Urothelium cell line (cell line): Measurements from ENCODE around the gene FLVCR2.

Experiments
- DNase-seq: peaks from one replicate; pipeline ENCODE4 v3.0.0; 2011; ENCODE audit warnings: low spot score, mixed read lengths
- FAIRE-seq: peaks from 2 replicates; lab custom pipeline; 2011; peaks lifted over from hg19 to GRCh38; lab: Jason Lieb, UNC

The FLVCR2 gene

GRCh38 chr14:75578102-75578785 is at the start of gene FLVCR2:
TSS of gene FLVCR2 (plus strand) at chr14:75578620. CDS start at chr14:75578973, 353 bp downstream.
- DNase-seq (peak; percentile 94), FAIRE-seq (peak; percentile 89)

GRCh38 chr14:75531256-75531655 is 47.2 kb upstream of the FLVCR2 start:
- DNase-seq = no peak
- no peak for FAIRE-seq

GRCh38 chr14:75531660-75532317 is 46.6 kb upstream of the FLVCR2 start:
- FAIRE-seq (no peak), DNase-seq (no peak)

GRCh38 chr14:75533791-75534555 is 44.4 kb upstream of the FLVCR2 start:
- no peak for DNase-seq
- no peak for FAIRE-seq

GRCh38 chr14:75535164-75535898 is 43.1 kb upstream of the FLVCR2 start:
- DNase-seq = no peak
- no peak for FAIRE-seq

- FAIRE-seq (no peak), DNase-seq (no peak)
Measured at GRCh38 chr14:75537071-75537470, 41.3 kb upstream of the FLVCR2 start.

- no peak for DNase-seq
- FAIRE-seq = no peak
Measured at GRCh38 chr14:75539162-75539560, 39.3 kb upstream of the FLVCR2 start.

- DNase-seq = no peak
- no peak for FAIRE-seq
Measured at GRCh38 chr14:75539561-75540478, 38.6 kb upstream of the FLVCR2 start.

- FAIRE-seq = no peak
- DNase-seq = no peak
Measured at GRCh38 chr14:75540479-75540851, 38.0 kb upstream of the FLVCR2 start.

GRCh38 chr14:75542588-75543091 is 35.8 kb upstream of the FLVCR2 start:
- no peak for DNase-seq
- FAIRE-seq = no peak

- no peak for DNase-seq
- FAIRE-seq = no peak
Measured at GRCh38 chr14:75543253-75543652, 35.2 kb upstream of the FLVCR2 start.

- FAIRE-seq (no peak), DNase-seq (no peak)
Measured at GRCh38 chr14:75543786-75544185, 34.6 kb upstream of the FLVCR2 start.

GRCh38 chr14:75545907-75546306 is 32.5 kb upstream of the FLVCR2 start:
- FAIRE-seq = no peak
- DNase-seq = no peak

GRCh38 chr14:75547552-75548250 is 30.7 kb upstream of the FLVCR2 start:
- DNase-seq (no peak), FAIRE-seq (no peak)

GRCh38 chr14:75548544-75548943 is 29.9 kb upstream of the FLVCR2 start:
- FAIRE-seq (no peak), DNase-seq (no peak)

- DNase-seq (no peak), FAIRE-seq (no peak)
Measured at GRCh38 chr14:75549169-75549568, 29.3 kb upstream of the FLVCR2 start.

- FAIRE-seq (no peak), DNase-seq (no peak)
Measured at GRCh38 chr14:75551021-75551420, 27.4 kb upstream of the FLVCR2 start.

- FAIRE-seq = no peak
- no peak for DNase-seq
Measured at GRCh38 chr14:75553157-75553556, 25.3 kb upstream of the FLVCR2 start.

GRCh38 chr14:75553761-75554364 is 24.6 kb upstream of the FLVCR2 start:
- FAIRE-seq (no peak), DNase-seq (no peak)
